SK-N-SH (cell line): ENCODE results near the gene EYA2. TPM values are rescaled to one million over a fixed set of nuclear protein-coding genes. Genes with fewer than 3 reads are reported as not detected.
A peak's percentile ranks its signal among the peaks of the same experiment; 100 is the strongest.

Experiments used
- CTCF ChIA-PET: fragments of 300-600, 350-600 bp; formaldehyde crosslinking; extraction: SDS; loops from one replicate; lab custom pipeline; 2021; lab: Yijun Ruan, JAX
- POLR2A ChIA-PET: fragments of 350-600 bp; sonication (Branson Sonifier 250); formaldehyde crosslinking; extraction: SDS; loops from one replicate; lab custom pipeline; 2020; ENCODE audit warnings: antibody characterized with exemption, inconsistent platforms; lab: Yijun Ruan, JAX
- DNase-seq: peaks from one replicate; pipeline ENCODE4 v3.0.0; 2012
- H2AFZ ChIP-seq: fragments of 200-600 bp; sonication (generic); 2 replicates; pipeline ENCODE4 v1.8.1; 2016; ENCODE audit warnings: antibody characterized with exemption, mild to moderate bottlenecking, low read depth
- H3F3A ChIP-seq: fragments of 200-600 bp; sonication (generic); replicated peaks from 2 replicates; pipeline ENCODE3; 2016; ENCODE audit warnings: antibody characterized with exemption, mild to moderate bottlenecking; ENCODE audit not compliant: insufficient read depth
- H3K27ac ChIP-seq, 2 experiments: fragments of 200-500 bp in 1 of 2; fragments of 200-600 bp in 1 of 2; sonication (Bioruptor generic) in 1 of 2; sonication (generic), shearing (Covaris generic) in 1 of 2; 2 replicates each; pipeline versions ENCODE4 v1.5.1 to v1.6.1; 2014 to 2016; ENCODE audit warnings: low read depth in 2 of 2, inconsistent platforms in 1 of 2, low read length in 1 of 2, mild to moderate bottlenecking in 1 of 2, mixed read lengths in 1 of 2
- H3K27me3 ChIP-seq: fragments of 200-600 bp; sonication (generic), shearing (Covaris generic); 2 replicates; pipeline ENCODE4 v1.6.1; 2016; ENCODE audit warnings: mixed run types; ENCODE audit not compliant: insufficient read depth
- H3K36me3 ChIP-seq, 2 experiments: fragments of 200-500 bp in 1 of 2; fragments of 200-600 bp in 1 of 2; sonication (Bioruptor generic) in 1 of 2; sonication (generic) in 1 of 2; replicated peaks in 1 of 2; 2 replicates each; pipeline versions ENCODE3 to v1.5.1; 2014 to 2016; ENCODE audit warnings: low read length in 1 of 2, mild to moderate bottlenecking in 1 of 2; ENCODE audit not compliant: insufficient read depth in 2 of 2, control insufficient read depth in 1 of 2
- H3K4me1 ChIP-seq, 2 experiments: fragments of 200-500 bp in 1 of 2; fragments of 200-600 bp in 1 of 2; sonication (Bioruptor generic) in 1 of 2; sonication (generic), shearing (Covaris generic) in 1 of 2; 2 replicates each; pipeline versions ENCODE4 v1.5.1 to v1.6.1; 2014 to 2016; ENCODE audit warnings: low read depth in 1 of 2, low read length in 1 of 2, mixed run types in 1 of 2; ENCODE audit not compliant: insufficient read depth in 2 of 2, control insufficient read depth in 1 of 2
- H3K4me2 ChIP-seq: fragments of 200-600 bp; sonication (generic), shearing (Covaris generic); 2 replicates; pipeline ENCODE4 v1.6.1; 2017; ENCODE audit warnings: mixed run types
- H3K4me3 ChIP-seq, 2 experiments: fragments of 200-500 bp in 1 of 2; fragments of 200-600 bp in 1 of 2; sonication (Bioruptor generic) in 1 of 2; sonication (generic), shearing (Covaris generic) in 1 of 2; 2 replicates each; pipeline versions ENCODE4 v1.5.1 to v1.8.1; 2014 to 2016; ENCODE audit warnings: low read depth in 2 of 2, inconsistent platforms in 1 of 2, low read length in 1 of 2, mild to moderate bottlenecking in 1 of 2, mixed read lengths in 1 of 2, moderate library complexity in 1 of 2
- H3K79me2 ChIP-seq: fragments of 200-600 bp; sonication (generic); 2 replicates; pipeline ENCODE4 v1.8.1; 2017; ENCODE audit warnings: mild to moderate bottlenecking; ENCODE audit not compliant: insufficient read depth
- H3K9ac ChIP-seq: fragments of 200-600 bp; sonication (generic); 2 replicates; pipeline ENCODE4 v1.6.1; 2017; ENCODE audit warnings: mixed run types
- H3K9me2 ChIP-seq: fragments of 200-600 bp; sonication (generic); 2 replicates; pipeline ENCODE4 v1.6.1; 2017; ENCODE audit warnings: mixed run types
- H3K9me3 ChIP-seq: fragments of 200-600 bp; sonication (generic); 2 replicates; pipeline ENCODE4 v1.6.1; 2017; ENCODE audit warnings: mixed run types, mild to moderate bottlenecking, moderate library complexity
- H4K20me1 ChIP-seq: fragments of 200-600 bp; sonication (generic); 2 replicates; pipeline ENCODE4 v1.6.1; 2017; ENCODE audit warnings: mild to moderate bottlenecking, mixed run types; ENCODE audit not compliant: insufficient read depth
- CHD2 ChIP-seq: fragments of 150-350 bp; IDR thresholded peaks from 2 replicates; pipeline ENCODE4 v1.6.1; 2018; ENCODE audit warnings: low read length; ENCODE audit not compliant: partially characterized antibody
- CTCF ChIP-seq: fragments of 200-600 bp; sonication (generic); IDR thresholded peaks from 2 replicates; pipeline ENCODE4 v1.6.1; 2017; ENCODE audit warnings: antibody characterized with exemption, mild to moderate bottlenecking, moderate library complexity
- ELF1 ChIP-seq: IDR thresholded peaks from 2 replicates; pipeline ENCODE4 v1.4.0; 2012
- EP300 ChIP-seq, 2 experiments: IDR thresholded peaks; 2 replicates each; pipeline versions ENCODE4 v1.4.0 to v1.6.1; 2012; ENCODE audit warnings: borderline replicate concordance in 1 of 2, low read depth in 1 of 2, low read length in 1 of 2
- EZH2phosphoT487 ChIP-seq: fragments of 200-600 bp; sonication (generic); IDR thresholded peaks from 2 replicates; pipeline ENCODE4 v1.6.1; 2017; ENCODE audit warnings: low read depth, mixed run types, mild to moderate bottlenecking, antibody characterized with exemption, moderate library complexity, borderline replicate concordance
- FOSL2 ChIP-seq: IDR thresholded peaks from 2 replicates; pipeline ENCODE4 v1.4.0; 2012; ENCODE audit warnings: low read depth, mild to moderate bottlenecking, moderate library complexity, borderline replicate concordance
- FOXJ3 ChIP-seq: sonication (generic); formaldehyde crosslinking; IDR thresholded peaks from 2 replicates; pipeline ENCODE4 v1.5.1; 2020; ENCODE audit warnings: mild to moderate bottlenecking, missing genetic modification reagents
- FOXM1 ChIP-seq: IDR thresholded peaks from 2 replicates; pipeline ENCODE4 v1.4.0; 2012; ENCODE audit warnings: low read depth, mild to moderate bottlenecking
- GABPA ChIP-seq: IDR thresholded peaks from 2 replicates; pipeline ENCODE4 v1.4.0; 2012; ENCODE audit warnings: low read depth, mild to moderate bottlenecking
- MEF2A ChIP-seq: IDR thresholded peaks from 2 replicates; pipeline ENCODE4 v1.4.0; 2012; ENCODE audit warnings: low read depth, borderline replicate concordance
- PBX3 ChIP-seq: IDR thresholded peaks from 2 replicates; pipeline ENCODE4; 2012
- POLR2AphosphoS5 ChIP-seq: IDR thresholded peaks from 2 replicates; pipeline ENCODE4 v1.6.1; 2012; ENCODE audit warnings: low read depth, low read length
- RAD21 ChIP-seq: IDR thresholded peaks from 2 replicates; pipeline ENCODE4 v1.6.1; 2012; ENCODE audit warnings: mild to moderate bottlenecking, low read length
- RCOR1 ChIP-seq: fragments of 150-350 bp; IDR thresholded peaks from 2 replicates; pipeline ENCODE4 v1.6.1; 2017; ENCODE audit warnings: antibody characterized with exemption, low read length
- RFX5 ChIP-seq: IDR thresholded peaks from 2 replicates; pipeline ENCODE4 v1.6.1; 2012; ENCODE audit warnings: mild to moderate bottlenecking, improper control_type of control experiment, low read length
- SIN3A ChIP-seq: IDR thresholded peaks from 2 replicates; pipeline ENCODE4 v1.6.1; 2012; ENCODE audit warnings: low read depth, mild to moderate bottlenecking, low read length, moderate library complexity, borderline replicate concordance
- SMC3 ChIP-seq: IDR thresholded peaks from 2 replicates; pipeline ENCODE4 v1.6.1; 2012; ENCODE audit warnings: low read depth, low read length, improper control_type of control experiment
- TCF12 ChIP-seq: IDR thresholded peaks from 2 replicates; pipeline ENCODE4 v1.4.0; 2012
- TEAD4 ChIP-seq: IDR thresholded peaks from 2 replicates; pipeline ENCODE4 v1.4.0; 2012; ENCODE audit warnings: mild to moderate bottlenecking, borderline replicate concordance; ENCODE audit not compliant: insufficient read depth
- YY1 ChIP-seq: IDR thresholded peaks from 2 replicates; pipeline ENCODE4 v1.4.0; 2012; ENCODE audit warnings: low read depth, mild to moderate bottlenecking
- WGBS: methylation state at CpG from one replicate; pipeline ENCODE4 v1.1.6; 2017; ENCODE audit warnings: low lambda C conversion rate; 5-methylcytosine and 5-hydroxymethylcytosine counted together
- polyA plus RNA-seq, 3 experiments: library from polyadenylated mRNA; depleted of rRNA; stranded (reverse); fragments of >200 nt; gene quantifications; 2 replicates each; pipeline ENCODE4 v1.2.3, GENCODE V29; 2012
- TF ChIP-seq, protein P1 (sequence below): IDR thresholded peaks from 2 replicates; pipeline ENCODE4 v1.6.1; 2012; ENCODE audit warnings: mild to moderate bottlenecking, low read depth, low read length, moderate library complexity
- TF ChIP-seq, protein P2 (sequence below): fragments of 150-350 bp; IDR thresholded peaks from 2 replicates; pipeline ENCODE4 v1.6.1; 2017; ENCODE audit warnings: antibody characterized with exemption, low read length, low read depth, borderline replicate concordance
- TF ChIP-seq, protein P3 (sequence below): IDR thresholded peaks from 2 replicates; pipeline ENCODE4 v1.4.0; 2012; ENCODE audit warnings: low read depth, borderline replicate concordance

The EYA2 gene
- polyA plus RNA-seq, 1 of the 3 experiments (the other 2 are of a cell fraction): 0.05 TPM

DNA sequence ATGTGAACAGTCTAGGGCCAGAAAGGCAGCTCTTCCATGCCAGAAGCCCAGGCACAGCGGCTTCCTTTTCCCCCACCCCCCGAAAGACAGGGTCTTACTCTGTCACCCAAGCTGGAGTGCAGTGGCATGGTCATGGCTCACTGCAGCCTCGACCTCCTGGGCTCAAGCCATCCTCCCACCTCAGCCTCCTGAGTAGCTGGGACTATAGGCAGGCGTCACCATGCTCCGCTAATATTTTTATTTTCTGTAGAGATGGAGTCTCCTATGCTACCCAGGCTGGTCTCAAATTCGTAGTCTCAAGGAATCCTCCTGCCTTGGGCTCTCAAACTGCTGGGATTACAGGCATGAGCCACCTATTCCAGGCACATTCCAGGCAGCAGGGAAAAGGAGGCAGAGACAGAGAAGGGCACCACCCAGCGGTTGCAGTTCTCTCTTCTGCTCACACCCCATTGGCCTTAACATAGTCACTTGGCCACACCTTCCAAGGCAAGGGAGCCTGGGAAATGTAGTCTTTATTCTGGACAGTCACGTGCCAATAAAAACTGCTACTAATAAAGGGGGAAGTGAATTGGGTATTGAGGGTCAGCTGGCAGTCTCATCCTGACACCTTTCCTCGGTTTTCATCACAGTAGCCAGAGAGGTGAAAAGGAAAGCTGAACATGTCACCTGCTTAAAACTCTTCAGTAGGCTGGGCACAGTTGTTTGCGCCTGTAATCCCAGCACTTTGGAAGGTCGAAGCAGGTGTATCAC, 255.9 kb downstream of the EYA2 start:
- Histone ChIP-seq H3K9me3 (no peaks in the 10 kb centered on the region), H2AFZ (0 out of 2 replicates have a peak overlapping the region, but pooled peaks have one; percentile 4), H3K4me3 (no peak overlapping the region; a peak in 1 of 4 replicates), H3K9me2 (no peaks in the 10 kb centered on the region), H3K4me1 (peaks cover 5 to 8% of the 10 kb centered on the region in 2 experiments; a peak in 1 of 4 replicates), H3K79me2 (no peaks in the 10 kb centered on the region), H4K20me1 (no peaks in the 10 kb centered on the region), H3F3A (peaks cover 3% of the 10 kb centered on the region), H3K9ac (no peak overlapping the region), H3K27ac (no peak overlapping the region), H3K27me3 (no peaks in the 10 kb centered on the region), H3K36me3 (no peaks in the 10 kb centered on the region), H3K4me2 (no peak overlapping the region)
- POLR2A ChIA-PET: no interaction called here
- 52% methylated on average over 11 of the region's 11 CpGs for WGBS
- peak; percentile 82 for DNase-seq
- CTCF ChIA-PET: interaction anchor here (0.6 to 11.7 kb wide), 24 partner anchors 8 to 428 kb away, joined by 3 to 163 read pairs (median 4); partner anchors contain the start of gene ZMYND8
- TF ChIP-seq CHD2 (peak; percentile 48), POLR2AphosphoS5 (no peak), EP300 (IDR thresholded peaks at IDR 0.05; ENCODE audit: borderline replicate concordance in 1 of 2, low read depth in 1 of 2, low read length in 1 of 2) (no peak), TEAD4 (no peak), FOSL2 (no peak), RAD21 (peak; percentile 94), ELF1 (no peak), SIN3A (no peak), EZH2phosphoT487 (no peak), TCF12 (no peak), CTCF (peak; percentile 80), FOXM1 (no peak), YY1 (no peak), SMC3 (peak; percentile 90), RCOR1 (peak; percentile 45; the same call in 1 of the 2 replicates), PBX3 (no peak), GABPA (no peak), RFX5 (no peak), FOXJ3 (no peak), MEF2A (no peak)
- TF ChIP-seq, protein P1, sequence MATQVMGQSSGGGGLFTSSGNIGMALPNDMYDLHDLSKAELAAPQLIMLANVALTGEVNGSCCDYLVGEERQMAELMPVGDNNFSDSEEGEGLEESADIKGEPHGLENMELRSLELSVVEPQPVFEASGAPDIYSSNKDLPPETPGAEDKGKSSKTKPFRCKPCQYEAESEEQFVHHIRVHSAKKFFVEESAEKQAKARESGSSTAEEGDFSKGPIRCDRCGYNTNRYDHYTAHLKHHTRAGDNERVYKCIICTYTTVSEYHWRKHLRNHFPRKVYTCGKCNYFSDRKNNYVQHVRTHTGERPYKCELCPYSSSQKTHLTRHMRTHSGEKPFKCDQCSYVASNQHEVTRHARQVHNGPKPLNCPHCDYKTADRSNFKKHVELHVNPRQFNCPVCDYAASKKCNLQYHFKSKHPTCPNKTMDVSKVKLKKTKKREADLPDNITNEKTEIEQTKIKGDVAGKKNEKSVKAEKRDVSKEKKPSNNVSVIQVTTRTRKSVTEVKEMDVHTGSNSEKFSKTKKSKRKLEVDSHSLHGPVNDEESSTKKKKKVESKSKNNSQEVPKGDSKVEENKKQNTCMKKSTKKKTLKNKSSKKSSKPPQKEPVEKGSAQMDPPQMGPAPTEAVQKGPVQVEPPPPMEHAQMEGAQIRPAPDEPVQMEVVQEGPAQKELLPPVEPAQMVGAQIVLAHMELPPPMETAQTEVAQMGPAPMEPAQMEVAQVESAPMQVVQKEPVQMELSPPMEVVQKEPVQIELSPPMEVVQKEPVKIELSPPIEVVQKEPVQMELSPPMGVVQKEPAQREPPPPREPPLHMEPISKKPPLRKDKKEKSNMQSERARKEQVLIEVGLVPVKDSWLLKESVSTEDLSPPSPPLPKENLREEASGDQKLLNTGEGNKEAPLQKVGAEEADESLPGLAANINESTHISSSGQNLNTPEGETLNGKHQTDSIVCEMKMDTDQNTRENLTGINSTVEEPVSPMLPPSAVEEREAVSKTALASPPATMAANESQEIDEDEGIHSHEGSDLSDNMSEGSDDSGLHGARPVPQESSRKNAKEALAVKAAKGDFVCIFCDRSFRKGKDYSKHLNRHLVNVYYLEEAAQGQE: no peak
- TF ChIP-seq, protein P2, sequence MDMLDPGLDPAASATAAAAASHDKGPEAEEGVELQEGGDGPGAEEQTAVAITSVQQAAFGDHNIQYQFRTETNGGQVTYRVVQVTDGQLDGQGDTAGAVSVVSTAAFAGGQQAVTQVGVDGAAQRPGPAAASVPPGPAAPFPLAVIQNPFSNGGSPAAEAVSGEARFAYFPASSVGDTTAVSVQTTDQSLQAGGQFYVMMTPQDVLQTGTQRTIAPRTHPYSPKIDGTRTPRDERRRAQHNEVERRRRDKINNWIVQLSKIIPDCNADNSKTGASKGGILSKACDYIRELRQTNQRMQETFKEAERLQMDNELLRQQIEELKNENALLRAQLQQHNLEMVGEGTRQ: peak; percentile 51; the same call in 1 of the 2 replicates
- TF ChIP-seq, protein P3, sequence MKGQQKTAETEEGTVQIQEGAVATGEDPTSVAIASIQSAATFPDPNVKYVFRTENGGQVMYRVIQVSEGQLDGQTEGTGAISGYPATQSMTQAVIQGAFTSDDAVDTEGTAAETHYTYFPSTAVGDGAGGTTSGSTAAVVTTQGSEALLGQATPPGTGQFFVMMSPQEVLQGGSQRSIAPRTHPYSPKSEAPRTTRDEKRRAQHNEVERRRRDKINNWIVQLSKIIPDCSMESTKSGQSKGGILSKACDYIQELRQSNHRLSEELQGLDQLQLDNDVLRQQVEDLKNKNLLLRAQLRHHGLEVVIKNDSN: peak; percentile 89
